Stimulated activated CD4-positive, alpha-beta T cell treated with anti-CD3 and anti-CD28 coated beads, Interleukin-2, amount 100 ng/mL, for 4 hours (primary cell): ENCODE results near the gene TRAF7.
"Not testable (repeated sequence)": the region's sequence is repeated elsewhere in the genome, so short reads cannot be mapped to it uniquely, and the experiment has no call there.

Experiments
- DNase-seq: peaks from one replicate; pipeline ENCODE4 v3.0.0-alpha.2; 2020; ENCODE audit warnings: low read depth

Gene TRAF7

GRCh38 chr16:2122429-2122828, 33.2 kb upstream of the TRAF7 start:
- DNase-seq, result no peak

GRCh38 chr16:2122934-2123683, 32.5 kb upstream of the TRAF7 start:
- DNase-seq, result not testable (repeated sequence)

GRCh38 chr16:2123706-2124376, 31.7 kb upstream of the TRAF7 start:
- not testable (repeated sequence) for DNase-seq

- not testable (repeated sequence) for DNase-seq
These were observed 31.2 kb upstream of the TRAF7 start for GRCh38 chr16:2124377-2124693.

GRCh38 chr16:2124694-2125444, 30.7 kb upstream of the TRAF7 start:
- not testable (repeated sequence) for DNase-seq

- DNase-seq, result not testable (repeated sequence)
These were observed 30.0 kb upstream of the TRAF7 start for GRCh38 chr16:2125609-2126008.

GRCh38 chr16:2126161-2126743, 29.3 kb upstream of the TRAF7 start:
- not testable (repeated sequence) for DNase-seq

GRCh38 chr16:2126928-2127556, 28.5 kb upstream of the TRAF7 start:
- DNase-seq, result not testable (repeated sequence)

- peak; percentile 29 for DNase-seq
These were observed 27.8 kb upstream of the TRAF7 start for GRCh38 chr16:2127630-2128280.

- not testable (repeated sequence) for DNase-seq
These were observed 26.3 kb upstream of the TRAF7 start for GRCh38 chr16:2129251-2129650.

GRCh38 chr16:2129890-2130447, 25.6 kb upstream of the TRAF7 start:
- DNase-seq, result not testable (repeated sequence)

- not testable (repeated sequence) for DNase-seq
These were observed 21.8 kb upstream of the TRAF7 start for GRCh38 chr16:2133797-2134196.

- DNase-seq, result not testable (repeated sequence)
These were observed 20.5 kb upstream of the TRAF7 start for GRCh38 chr16:2135071-2135470.

GRCh38 chr16:2135770-2136490, 19.7 kb upstream of the TRAF7 start, which contains the start of gene PKD1:
Gene PKD1, minus strand, starts transcription at chr16:2135898. Its CDS starts 209 bp downstream, at chr16:2135689.
- DNase-seq, result peak; percentile 99

- no peak for DNase-seq
These were observed 12.4 kb upstream of the TRAF7 start for GRCh38 chr16:2142942-2143877.

GRCh38 chr16:2143878-2144485, 11.6 kb upstream of the TRAF7 start:
- no peak for DNase-seq

GRCh38 chr16:2145843-2146242, 9.7 kb upstream of the TRAF7 start:
- DNase-seq, result no peak

GRCh38 chr16:2147378-2147777, 8.2 kb upstream of the TRAF7 start:
- no peak for DNase-seq
